ENCODE data around the gene LRFN5.

GRCh38 chr14:41623736-41624135 is 17.1 kb downstream of the LRFN5 start:
- TF ChIP-seq SMC3 (conservative IDR thresholded peaks at IDR 0.05; ENCODE audit: insufficient read depth, low read depth, low read length) = no peak
- no peak for TF ChIP-seq CTCF (IDR thresholded peaks at IDR 0.05 in 2 of 3, conservative IDR thresholded peaks at IDR 0.05 in 1 of 3; ENCODE audit: insufficient read depth in 2 of 3, low read depth in 1 of 3, low read length in 3 of 3)
- TF ChIP-seq KLF16 (IDR thresholded peaks at IDR 0.05) = no peak
- TF ChIP-seq IRF2 (CRISPR knock-in tag; IDR thresholded peaks at IDR 0.05) = no peak
- no peak for TF ChIP-seq RCOR1 (IDR thresholded peaks at IDR 0.05; ENCODE audit: borderline replicate concordance in 1 of 2, low read depth in 2 of 2, low read length in 2 of 2)
- no peak for TF ChIP-seq POU5F1 (IDR thresholded peaks at IDR 0.05; ENCODE audit: borderline replicate concordance, low read depth, low read length, partially characterized antibody)
- no peak for TF ChIP-seq PHF20 (IDR thresholded peaks at IDR 0.05; ENCODE audit: partially characterized antibody)
- TF ChIP-seq BCOR (IDR thresholded peaks at IDR 0.05) = no peak
- TF ChIP-seq ZNF407 (IDR thresholded peaks at IDR 0.05; ENCODE audit: low read depth) = no peak
- no peak for TF ChIP-seq UBTF (IDR thresholded peaks at IDR 0.05; ENCODE audit: borderline replicate concordance in 1 of 2, low read depth in 2 of 2, low read length in 2 of 2)
- TF ChIP-seq MAFF (IDR thresholded peaks at IDR 0.05; ENCODE audit: low read length) = no peak

Measured in K562 (cell line).